IPS-18c (cell line): ENCODE data around the gene OLFML2A.
"Not testable (repeated sequence)": the region's sequence is repeated elsewhere in the genome, so short reads cannot be mapped to it uniquely, and the experiment has no call there.

Source experiments
- H3K4me3 ChIP-seq: 2 replicates; pipeline ENCODE4 v1.7.0; 2013; ENCODE audit warnings: low read depth, mild to moderate bottlenecking, low read length, moderate library complexity; ENCODE audit not compliant: insufficient read depth
- H3K9me3 ChIP-seq: one replicate; pipeline ENCODE4 v1.6.1; 2013; ENCODE audit warnings: mild to moderate bottlenecking, low read length, moderate library complexity; ENCODE audit not compliant: control insufficient read depth, insufficient read depth

The OLFML2A gene

DNA sequence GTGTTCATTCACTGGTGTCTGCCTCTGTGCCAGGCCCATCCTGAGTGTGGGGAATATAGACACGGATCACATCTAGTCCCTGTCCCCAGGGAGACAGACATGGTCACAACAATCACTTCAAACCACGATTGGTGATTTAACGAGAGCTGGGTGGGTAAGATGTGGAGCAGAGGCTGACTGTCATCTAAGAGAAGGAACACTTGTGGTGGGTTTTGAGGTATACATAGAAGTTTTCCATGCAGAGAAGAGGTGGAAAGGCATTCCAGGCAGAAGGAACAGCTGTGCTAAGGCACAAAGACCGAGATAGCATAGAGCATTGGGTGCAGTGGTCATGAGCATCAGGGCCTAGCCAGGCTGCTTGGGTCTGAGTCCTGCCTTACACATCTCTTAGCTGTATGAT is 53.7 kb downstream of the OLFML2A start:
- Histone ChIP-seq H3K9me3 (no peaks in the 10 kb centered on the region), H3K4me3 (no peak overlapping the region)

DNA sequence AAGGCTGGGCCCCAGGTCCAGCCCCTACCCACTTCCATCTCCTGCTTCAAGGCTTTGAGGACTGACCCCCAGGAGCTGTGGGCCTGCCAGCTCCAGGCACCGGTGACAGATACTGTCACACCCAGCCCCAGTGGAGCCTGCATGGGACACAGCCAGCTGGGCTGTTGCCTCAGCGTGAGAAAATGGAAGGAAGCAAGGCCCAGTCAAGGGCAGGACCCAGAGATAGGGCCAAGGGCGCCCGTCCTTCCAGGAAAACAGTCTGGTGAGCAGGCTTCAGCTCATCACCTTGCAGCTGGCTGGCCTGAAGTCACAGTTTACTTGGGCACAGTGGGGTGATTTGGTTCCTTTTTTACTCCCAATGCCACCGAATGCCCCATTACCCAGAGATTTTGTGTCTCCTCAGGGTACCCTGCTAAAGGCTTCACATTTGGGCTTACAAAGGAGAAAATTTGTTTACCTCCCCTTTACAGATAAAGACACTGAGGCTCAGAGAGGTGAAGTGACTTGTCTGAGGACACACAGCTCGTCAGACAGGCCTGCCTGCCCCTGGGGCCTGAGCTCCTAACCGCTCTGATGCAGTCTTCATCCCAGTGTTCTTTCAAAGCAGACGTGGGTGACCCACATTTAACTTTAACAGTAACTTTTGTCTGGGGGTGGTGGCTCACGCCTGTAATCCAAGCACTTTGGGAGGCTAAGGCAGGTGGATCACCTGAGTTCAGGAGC is 54.9 kb downstream of the OLFML2A start:
- Histone ChIP-seq H3K9me3 (no peaks in the 10 kb centered on the region), H3K4me3 (no peak overlapping the region)

DNA sequence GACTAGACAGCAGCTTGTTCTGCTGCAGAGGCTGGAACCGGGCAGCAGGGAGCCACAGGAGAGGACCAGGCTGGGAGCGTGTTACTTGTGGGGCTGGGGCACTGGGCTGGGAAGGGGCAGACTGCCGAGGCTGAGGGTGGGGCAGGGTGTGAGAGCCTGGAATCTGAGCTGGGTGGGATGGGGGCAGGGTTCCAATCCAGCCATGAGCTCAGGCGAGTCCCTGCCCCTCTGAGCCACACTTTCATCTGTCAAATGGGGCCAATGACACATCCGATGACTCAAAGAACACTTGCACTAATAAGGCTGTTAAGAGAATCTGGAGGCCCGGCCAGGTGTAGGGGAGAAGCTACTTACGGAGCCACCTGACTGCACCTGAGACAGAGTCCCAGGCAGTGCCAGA is 57.7 kb downstream of the OLFML2A start:
- H3K4me3 ChIP-seq = no peak overlapping the region
- no peaks in the 10 kb centered on the region for H3K9me3 ChIP-seq

DNA sequence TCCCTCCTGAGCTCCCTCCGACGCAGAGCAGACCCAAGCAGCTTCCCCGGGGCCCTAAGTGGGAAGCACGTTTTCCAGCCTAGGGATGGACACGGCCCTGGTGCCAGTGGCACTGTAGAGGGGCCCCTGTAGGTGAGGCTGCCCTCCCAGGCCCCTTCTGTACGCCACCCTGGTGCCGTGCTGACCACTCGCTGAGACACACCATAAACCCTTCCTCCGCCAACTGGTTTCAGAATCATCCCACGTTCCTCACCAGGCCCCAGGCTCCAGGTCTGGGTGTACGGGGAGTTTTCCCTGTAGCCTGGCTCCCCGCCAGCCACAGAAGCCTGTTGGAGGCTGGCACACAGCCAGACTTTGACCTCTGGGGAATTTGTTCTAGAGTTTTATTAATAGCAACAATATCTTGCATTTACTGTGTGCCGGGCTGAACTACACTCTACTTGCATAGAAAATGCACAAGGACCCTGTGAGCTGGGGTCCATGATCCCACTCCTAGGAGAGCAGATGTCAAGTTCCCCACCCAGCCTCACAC is 58.2 kb downstream of the OLFML2A start:
- H3K9me3 ChIP-seq = no peaks in the 10 kb centered on the region
- H3K4me3 ChIP-seq = no peak overlapping the region

DNA sequence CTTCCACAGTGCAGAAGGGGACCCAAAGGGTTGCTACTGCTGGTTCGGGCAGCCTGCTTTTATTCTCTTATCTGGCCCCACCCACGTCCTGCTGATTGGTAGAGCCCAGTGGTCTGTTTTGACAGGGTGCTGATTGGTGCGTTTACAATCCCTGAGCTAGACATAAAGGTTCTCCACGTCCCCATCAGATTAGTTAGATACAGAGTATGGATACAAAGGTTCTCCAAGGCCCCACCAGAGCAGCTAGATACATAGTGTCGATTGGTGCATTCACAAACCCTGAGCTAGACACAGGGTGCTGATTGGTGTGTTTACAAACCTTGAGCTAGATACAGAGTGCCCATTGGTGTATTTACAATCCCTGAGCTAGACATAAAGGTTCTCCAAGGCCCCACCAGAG is 61.2 kb downstream of the OLFML2A start:
- H3K4me3 ChIP-seq, H3K9me3 ChIP-seq: not testable (repeated sequence)

DNA sequence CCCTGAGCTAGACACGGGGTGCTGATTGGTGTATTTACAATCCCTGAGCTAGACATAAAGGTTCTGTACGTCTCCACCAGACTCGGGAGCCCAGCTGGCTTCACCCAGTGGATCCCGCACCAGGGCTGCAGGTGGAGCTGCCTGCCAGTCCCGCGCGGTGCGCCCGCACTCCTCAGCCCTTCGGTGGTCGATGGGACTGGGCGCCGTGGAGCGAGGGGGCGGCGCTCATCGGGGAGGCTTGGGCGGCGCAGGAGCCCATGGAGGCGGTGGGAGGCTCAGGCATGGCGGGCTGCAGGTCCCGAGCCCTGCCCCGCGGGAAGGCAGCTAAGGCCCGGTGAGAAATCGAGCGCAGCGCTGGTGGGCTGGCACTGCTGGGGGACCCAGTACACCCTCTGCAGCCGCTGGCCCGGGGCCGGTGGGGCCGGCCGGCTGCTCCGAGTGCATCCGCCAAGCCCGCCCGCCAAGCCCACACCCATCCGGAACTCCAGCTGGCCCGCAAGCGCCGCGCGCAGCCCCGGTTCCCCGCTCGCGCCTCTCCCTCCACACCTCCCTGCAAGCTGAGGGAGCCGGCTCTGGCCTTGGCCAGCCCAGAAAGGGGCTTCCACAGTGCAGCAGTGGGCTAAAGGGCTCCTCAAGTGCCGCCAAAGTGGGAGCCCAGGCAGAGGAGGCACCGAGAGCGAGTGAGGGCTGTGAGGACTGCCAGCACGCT is 61.8 kb downstream of the OLFML2A start:
- not testable (repeated sequence) for H3K4me3 ChIP-seq, H3K9me3 ChIP-seq

DNA sequence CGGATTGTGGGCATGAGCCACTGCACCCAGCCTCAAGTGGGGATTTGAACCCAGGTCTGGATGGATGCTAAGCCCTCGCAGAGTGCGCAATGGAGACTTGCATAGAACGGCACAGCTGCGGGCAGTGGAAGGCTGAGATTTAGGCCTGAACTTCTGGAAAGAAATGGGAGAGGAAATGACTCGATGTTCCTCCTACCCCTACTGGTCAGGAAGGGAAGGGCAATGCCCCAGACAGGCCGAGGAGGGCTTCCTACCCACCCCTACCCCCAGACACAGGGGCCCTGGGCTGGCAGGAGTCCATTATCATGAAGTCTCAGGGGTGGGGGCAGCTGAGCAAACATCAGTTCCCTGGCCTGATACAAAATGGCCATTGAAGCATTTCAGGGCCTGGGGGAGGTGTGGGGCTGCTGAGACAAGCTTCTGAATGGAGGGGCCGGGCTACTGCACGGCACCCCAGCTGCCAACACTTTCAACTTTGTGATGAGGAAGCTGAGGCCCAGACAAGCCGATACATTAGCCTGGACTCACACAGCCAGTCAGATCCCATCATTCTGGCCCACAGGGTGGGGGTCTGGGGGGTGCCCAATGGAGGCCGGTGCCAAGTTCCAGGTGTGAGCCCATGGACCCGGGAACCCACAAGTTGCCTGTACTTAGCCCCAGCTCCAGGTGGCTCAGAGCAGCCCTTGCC is 62.8 kb downstream of the OLFML2A start:
- Histone ChIP-seq H3K9me3 (no peaks in the 10 kb centered on the region), H3K4me3 (no peak overlapping the region)

DNA sequence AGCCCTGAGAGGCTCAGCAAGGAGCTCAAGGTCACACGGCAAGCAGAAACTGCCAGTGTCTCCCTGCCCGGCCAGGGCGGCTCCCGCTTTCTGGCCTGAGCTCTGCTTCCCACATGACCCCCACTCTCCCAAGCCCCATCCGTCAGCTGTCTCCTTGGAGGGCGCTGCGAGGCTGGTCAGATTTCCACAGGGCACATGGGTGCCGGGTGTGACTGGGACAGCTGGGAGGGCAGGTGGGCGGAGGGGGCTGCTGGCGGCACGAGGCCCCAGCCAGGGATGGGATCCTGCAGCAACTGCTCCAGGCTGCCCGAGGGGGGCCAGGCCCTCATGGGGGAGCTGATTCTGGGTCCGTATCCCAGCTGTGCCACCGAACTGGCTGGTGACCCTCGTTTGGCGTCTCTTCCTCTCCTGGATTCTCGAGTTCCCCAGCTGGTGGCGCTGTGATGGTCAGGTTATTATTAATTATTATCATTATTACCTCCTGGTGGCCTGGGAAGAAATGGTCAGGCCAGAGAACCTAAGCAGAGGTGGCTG is 63.4 kb downstream of the OLFML2A start:
- H3K4me3 ChIP-seq = no peak overlapping the region
- no peaks in the 10 kb centered on the region for H3K9me3 ChIP-seq

DNA sequence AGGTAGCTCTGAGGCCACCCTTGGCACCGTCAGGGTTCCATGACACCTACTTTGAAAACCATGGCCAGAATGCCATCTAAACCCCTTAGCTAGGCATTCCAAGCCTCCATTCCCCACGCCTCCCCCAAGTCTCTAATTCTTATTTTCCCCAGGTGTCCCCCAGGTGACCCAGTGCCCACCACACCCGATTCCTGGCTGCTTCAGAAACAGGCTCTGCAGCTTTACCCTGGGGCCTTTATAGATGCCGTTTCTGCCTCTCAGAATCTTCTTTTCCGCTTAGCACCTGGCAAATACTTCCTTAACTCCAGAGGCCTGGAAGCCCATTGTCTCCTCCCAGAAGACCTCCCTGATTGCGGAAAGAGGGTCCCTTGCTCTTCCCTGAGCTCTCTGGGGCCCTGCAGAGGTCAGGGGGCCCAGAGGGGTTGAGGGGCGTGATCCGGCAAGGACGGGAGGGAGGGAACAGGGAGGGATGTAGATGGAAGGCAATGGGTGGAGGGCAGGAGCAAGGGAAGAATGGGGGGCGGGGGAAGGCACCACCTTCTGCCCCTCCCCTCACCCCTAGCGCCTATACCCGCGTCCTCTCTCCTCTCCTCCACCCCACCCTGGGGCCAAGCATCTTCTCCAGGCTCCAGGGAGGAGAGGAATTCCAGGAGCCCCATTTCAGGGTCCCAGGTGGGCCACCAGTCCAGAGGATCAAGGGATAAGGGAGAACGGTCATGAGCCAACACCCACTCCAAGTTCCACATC is 64.3 kb downstream of the OLFML2A start:
- H3K9me3 ChIP-seq = no peaks in the 10 kb centered on the region

DNA sequence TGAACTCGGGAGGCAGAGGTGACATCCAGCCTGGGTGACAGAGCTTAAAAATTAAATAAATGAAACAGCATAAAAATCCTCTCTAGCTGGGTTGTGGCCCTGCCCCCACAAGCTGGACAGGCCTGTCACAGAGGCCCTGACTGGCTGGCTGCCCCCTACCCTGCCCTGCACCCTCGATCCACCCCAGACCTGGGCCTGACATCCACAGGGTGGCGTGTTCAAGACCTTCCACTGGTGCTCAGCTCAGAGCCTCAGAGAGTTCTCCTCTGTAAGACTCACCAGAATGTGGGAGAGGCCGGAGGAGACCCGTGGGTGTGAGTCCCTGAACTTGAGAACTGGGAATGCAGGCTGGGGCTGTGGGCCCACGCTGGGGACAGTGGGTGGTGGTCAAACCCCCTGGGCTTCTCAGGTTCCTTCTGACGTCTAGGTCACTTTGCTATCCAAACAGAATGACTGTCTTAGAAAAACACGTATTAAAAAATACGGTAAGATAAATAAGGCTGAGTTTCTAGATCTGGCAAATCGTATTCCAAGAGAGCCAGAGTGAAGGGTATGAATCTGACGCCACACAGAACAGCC is 66.6 kb downstream of the OLFML2A start:
- Histone ChIP-seq H3K4me3 (no peak overlapping the region), H3K9me3 (no peaks in the 10 kb centered on the region)

More for the DNA sequence above, 64.3 kb downstream of the OLFML2A start:
- H3K4me3 ChIP-seq = no peak overlapping the region

DNA sequence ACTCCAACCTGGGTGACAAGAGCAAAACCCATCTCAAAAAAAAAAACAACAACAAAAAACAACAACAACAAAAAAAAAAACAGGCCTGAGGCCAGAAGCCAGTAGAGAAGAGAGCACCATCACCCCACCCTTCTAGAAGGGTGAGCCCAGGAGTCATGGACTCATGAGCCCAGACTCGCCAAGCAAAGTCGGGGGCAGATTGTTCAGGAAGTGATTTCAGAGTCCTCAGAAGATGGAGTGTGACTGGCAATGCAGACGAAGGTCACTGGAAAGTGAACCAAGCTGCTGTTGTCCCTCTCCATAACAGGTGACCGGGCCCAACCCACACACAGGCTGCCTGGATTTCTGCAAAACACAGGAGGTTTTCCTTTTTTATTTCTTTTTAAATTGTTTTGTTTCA is 67.4 kb downstream of the OLFML2A start:
- H3K4me3 ChIP-seq = no peak overlapping the region
- H3K9me3 ChIP-seq = no peaks in the 10 kb centered on the region

DNA sequence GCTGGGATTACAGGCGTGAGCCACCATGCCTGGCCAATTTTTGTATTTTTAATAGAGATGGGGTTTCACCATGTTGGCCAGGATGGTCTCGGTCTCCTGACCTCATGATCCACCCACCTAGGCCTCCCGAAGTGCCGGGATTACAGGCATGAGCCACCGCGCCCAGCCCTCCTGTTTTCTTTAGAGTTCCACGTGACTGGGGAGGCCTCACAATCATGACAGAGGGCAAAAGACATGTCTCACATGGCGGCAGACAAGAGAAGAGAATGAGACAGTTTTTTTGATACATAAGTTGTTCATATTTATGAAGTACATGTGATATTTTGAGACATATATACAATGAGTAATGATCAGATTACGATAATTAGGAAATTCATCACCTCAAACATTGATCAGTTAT is 69.5 kb downstream of the OLFML2A start:
- H3K4me3 ChIP-seq, H3K9me3 ChIP-seq: not testable (repeated sequence)

DNA sequence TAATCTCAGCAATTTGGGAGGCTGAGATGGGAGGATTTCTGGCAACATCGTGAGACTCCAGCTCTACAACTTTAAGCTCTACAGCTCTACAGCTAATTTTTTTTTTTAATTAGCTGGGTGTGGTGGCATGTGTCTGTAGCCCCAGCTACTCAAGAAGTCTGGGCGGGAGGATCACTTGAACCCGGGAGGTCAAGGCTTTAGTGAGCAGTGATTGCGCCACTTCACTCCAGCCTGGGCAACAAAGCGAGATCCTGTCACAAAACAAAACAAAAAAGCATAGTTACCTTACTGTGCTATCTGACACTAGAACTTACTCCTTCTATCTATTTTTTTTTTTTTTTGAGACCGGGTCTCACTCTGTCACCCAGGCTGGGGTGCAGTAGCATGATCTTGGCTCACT is 70.0 kb downstream of the OLFML2A start:
- no peaks in the 10 kb centered on the region for H3K9me3 ChIP-seq
- H3K4me3 ChIP-seq = no peak overlapping the region

DNA sequence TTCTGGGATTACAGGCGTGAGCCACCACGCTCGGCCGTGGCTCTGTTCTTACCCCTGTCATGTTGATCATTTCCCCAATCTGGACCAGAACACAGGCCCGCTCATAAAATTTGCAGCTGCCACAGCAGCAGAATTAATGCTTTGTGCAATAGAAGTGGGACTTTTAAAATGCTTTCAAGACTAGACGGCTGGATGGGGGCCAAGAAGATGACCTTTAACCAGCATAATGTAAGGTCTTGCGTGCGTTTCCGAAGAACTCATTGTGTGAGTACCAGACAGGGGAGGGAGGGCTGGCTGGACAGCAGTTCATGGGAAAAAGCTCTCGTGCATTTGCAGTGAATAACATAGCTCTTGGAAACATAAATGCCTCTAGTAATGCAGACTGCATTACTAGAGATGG is 72.9 kb downstream of the OLFML2A start:
- H3K4me3 ChIP-seq = no peak overlapping the region
- H3K9me3 ChIP-seq = no peaks in the 10 kb centered on the region

DNA sequence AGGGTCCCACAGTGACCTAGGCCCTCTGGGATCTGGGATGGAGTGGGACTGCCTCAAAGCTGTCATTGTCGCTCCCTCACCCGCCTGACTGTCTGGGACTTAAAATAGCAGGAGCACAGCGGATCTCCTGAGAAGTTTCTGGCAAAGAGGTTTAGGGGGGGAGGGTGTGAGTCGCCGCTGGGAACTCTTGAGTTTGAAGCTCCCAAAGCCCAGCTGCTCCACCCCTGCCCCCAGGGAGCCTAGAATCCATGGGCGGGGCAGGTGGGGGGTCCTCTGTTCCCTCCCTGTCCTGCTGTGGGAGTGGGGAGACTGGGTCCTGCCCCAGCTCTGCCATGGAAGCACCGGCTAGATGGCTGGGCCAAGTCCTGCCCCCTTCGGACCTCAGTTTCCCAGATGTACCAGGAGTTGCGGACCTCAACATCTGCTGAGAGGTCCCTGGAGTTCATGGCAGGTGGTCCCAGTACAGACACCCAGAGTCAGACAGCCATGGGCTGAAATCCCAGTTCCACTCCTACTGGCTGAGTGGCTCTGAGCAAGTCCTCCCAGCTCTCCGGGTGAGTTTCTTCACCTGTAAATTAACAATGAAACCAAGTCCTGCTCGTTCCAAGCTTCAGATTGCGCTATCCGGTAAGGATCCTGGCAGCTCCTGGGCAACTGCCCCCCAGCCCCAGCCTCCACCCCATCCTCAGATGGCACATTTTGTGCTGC is 75.3 kb downstream of the OLFML2A start:
- H3K4me3 ChIP-seq = 0 out of 2 replicates have a peak overlapping the region, but pooled peaks have one; percentile 59
- peaks cover 2% of the 10 kb centered on the region for H3K9me3 ChIP-seq

DNA sequence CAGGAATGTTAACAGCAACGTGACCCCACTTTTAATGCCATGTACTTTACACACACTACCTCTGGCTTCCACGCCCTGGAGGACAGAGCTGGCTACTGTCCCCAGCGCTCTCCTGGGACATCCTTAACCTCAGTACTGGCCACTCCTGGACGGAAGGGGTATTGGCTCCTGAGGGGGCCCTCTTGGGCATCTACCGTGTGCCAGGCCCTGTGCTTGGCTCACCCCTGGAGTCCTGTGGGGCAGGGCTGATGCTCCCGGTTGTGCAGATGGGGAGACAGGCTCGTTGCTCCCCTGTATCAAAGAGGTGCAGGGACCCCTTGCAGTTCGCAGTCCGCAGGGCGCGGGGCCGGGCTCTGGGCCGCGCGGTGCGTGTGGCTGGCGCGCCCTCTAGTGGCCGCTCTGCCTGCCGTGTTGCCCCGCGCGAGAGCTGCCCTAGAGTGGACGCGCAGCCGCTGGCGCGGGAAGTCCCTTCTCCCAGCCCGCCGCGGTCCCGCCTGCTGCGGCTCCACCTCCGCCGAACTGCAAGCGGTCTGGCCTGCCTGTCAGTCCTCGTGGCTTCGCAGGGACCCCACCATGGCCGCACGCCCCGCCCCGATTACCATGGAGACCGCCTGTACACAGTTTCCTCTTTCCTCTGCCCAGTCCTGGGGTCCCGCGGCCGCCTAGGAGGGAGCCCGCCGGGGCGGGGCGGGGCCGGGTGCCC is 76.0 kb downstream of the OLFML2A start, which contains the start of gene WDR38:
WDR38 (plus strand) TSS at position 632 of the 703 bp plus-strand sequence. CDS start 72 bp downstream, outside the sequence.
- Histone ChIP-seq H3K9me3 (peaks cover 2% of the 10 kb centered on the region), H3K4me3 (peak within 1 kb of the TSS; percentile 59)
